ENCODE results near the gene TIMM22.

DNA sequence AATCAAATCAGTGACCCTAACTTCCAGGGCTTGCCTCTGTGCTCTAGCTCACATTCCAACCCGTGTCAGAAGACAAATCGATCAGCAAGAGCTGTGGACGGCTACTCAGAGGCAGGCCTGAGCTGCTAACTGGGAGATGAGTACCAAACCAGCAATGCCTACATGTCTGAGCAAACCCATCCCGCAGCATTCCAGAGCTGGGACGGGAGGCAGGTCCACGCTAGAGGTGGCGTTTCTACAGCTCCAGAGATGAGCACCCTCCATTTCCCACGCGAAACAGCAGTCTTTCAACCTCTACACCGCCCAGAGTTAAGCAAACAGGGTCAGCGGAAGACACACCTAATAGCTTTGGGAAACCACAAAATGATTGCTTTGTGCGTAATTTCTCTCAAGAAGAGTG is 23.9 kb upstream of the TIMM22 start:
- TF ChIP-seq YY1 (IDR thresholded peaks at IDR 0.05; ENCODE audit: insufficient read depth, insufficient read length), result no peak
- TF ChIP-seq ZNF274 (IDR thresholded peaks at IDR 0.05; ENCODE audit: low read depth, low read length), result no peak
- no peak for TF ChIP-seq SUZ12 (IDR thresholded peaks at IDR 0.05; ENCODE audit: extremely low read depth, insufficient read depth, insufficient read length)

Measured in NT2/D1 (cell line).